SK-N-SH treated with all-trans-retinoic acid at 6 μM for 48 hours (cell line): Measurements from ENCODE around the gene PON2.

Experiments used
- ATAC-seq: fragments of 200-7000 bp; cut with Tn5 transposase; 3 replicates; pipeline ENCODE4 v1.9.1; 2020; ENCODE audit warnings: mild to moderate bottlenecking, moderate library complexity
- ARNTL ChIP-seq: fragments of 450-650 bp; formaldehyde crosslinking; IDR thresholded peaks from 2 replicates; pipeline ENCODE4 v1.5.0; 2020; ENCODE audit warnings: low read depth, mild to moderate bottlenecking, moderate library complexity, borderline replicate concordance
- BACH2 ChIP-seq: fragments of 250-450 bp; sonication (Bioruptor Pico); IDR thresholded peaks from 2 replicates; pipeline ENCODE4 v1.9.0; 2021; ENCODE audit warnings: mild to moderate bottlenecking, borderline replicate concordance
- CREB5 ChIP-seq: fragments of 250-450 bp; sonication (Bioruptor Pico); IDR thresholded peaks from 2 replicates; pipeline ENCODE4 v1.5.1; 2020; ENCODE audit warnings: low read depth, mild to moderate bottlenecking, moderate library complexity
- CSDC2 ChIP-seq: fragments of 250-450 bp; sonication (Bioruptor Pico); IDR thresholded peaks from 2 replicates; pipeline ENCODE4 v1.5.0; 2020; ENCODE audit warnings: mild to moderate bottlenecking, moderate library complexity
- CSRNP3 ChIP-seq: fragments of 250-450 bp; sonication (Bioruptor Pico); IDR thresholded peaks from 2 replicates; pipeline ENCODE4 v1.5.1; 2021; ENCODE audit warnings: mild to moderate bottlenecking, moderate library complexity
- ESRRG ChIP-seq: fragments of 250-450 bp; sonication (Bioruptor Pico); IDR thresholded peaks from 2 replicates; pipeline ENCODE4 v1.6.1; 2021; ENCODE audit warnings: mild to moderate bottlenecking
- ISL1 ChIP-seq: fragments of 250-450 bp; sonication (Bioruptor Pico); IDR thresholded peaks from 2 replicates; pipeline ENCODE4 v2.1.2; 2022; ENCODE audit warnings: mild to moderate bottlenecking, moderate library complexity
- OSR1 ChIP-seq: fragments of 250-450 bp; sonication (Bioruptor Pico); IDR thresholded peaks from 2 replicates; pipeline ENCODE4 v1.8.0; 2022; ENCODE audit warnings: moderate library complexity, mild to moderate bottlenecking, inconsistent platforms
- PATZ1 ChIP-seq: fragments of 250-450 bp; sonication (Bioruptor Pico); IDR thresholded peaks from 2 replicates; pipeline ENCODE4 v1.8.0; 2020; ENCODE audit warnings: mild to moderate bottlenecking, moderate library complexity, borderline replicate concordance
- PPARA ChIP-seq: fragments of 250-450 bp; sonication (Bioruptor Pico); IDR thresholded peaks from 2 replicates; pipeline ENCODE4 v1.5.0; 2020; ENCODE audit warnings: mild to moderate bottlenecking, borderline replicate concordance
- RARB ChIP-seq: fragments of 250-450 bp; sonication (Bioruptor Pico); IDR thresholded peaks from 2 replicates; pipeline ENCODE4 v1.8.0; 2021; ENCODE audit warnings: mild to moderate bottlenecking, moderate library complexity
- TCF4 ChIP-seq: fragments of 250-450 bp; sonication (Bioruptor Pico); IDR thresholded peaks from 2 replicates; pipeline ENCODE4 v1.8.0; 2021; ENCODE audit warnings: mild to moderate bottlenecking, moderate library complexity, borderline replicate concordance
- TOX ChIP-seq: fragments of 250-450 bp; sonication (Bioruptor Pico); IDR thresholded peaks from 2 replicates; pipeline ENCODE4 v1.8.0; 2021; ENCODE audit warnings: mild to moderate bottlenecking, moderate library complexity, borderline replicate concordance
- ZC3H10 ChIP-seq: fragments of 250-450 bp; sonication (Bioruptor Pico); IDR thresholded peaks from 2 replicates; pipeline ENCODE4 v1.5.1; 2021; ENCODE audit warnings: mild to moderate bottlenecking, moderate library complexity
- ZFP3 ChIP-seq: fragments of 250-450 bp; sonication (Bioruptor Pico); IDR thresholded peaks from 2 replicates; pipeline ENCODE4 v1.5.0; 2020; ENCODE audit warnings: mild to moderate bottlenecking, moderate library complexity
- ZFP30 ChIP-seq: fragments of 450-650 bp; formaldehyde crosslinking; IDR thresholded peaks from 2 replicates; pipeline ENCODE4 v1.5.0; 2022; ENCODE audit warnings: mild to moderate bottlenecking, moderate library complexity
- ZNF565 ChIP-seq: fragments of 450-650 bp; formaldehyde crosslinking; conservative IDR thresholded peaks from 2 replicates; pipeline ENCODE4 v1.5.0; 2020; ENCODE audit warnings: low read depth, mild to moderate bottlenecking, moderate library complexity
- ZNF70 ChIP-seq: fragments of 450-650 bp; formaldehyde crosslinking; IDR thresholded peaks from 2 replicates; pipeline ENCODE4 v1.5.0; 2020; ENCODE audit warnings: mild to moderate bottlenecking, moderate library complexity
- ZNF8 ChIP-seq: fragments of 450-650 bp; formaldehyde crosslinking; IDR thresholded peaks from 2 replicates; pipeline ENCODE4 v1.5.0; 2020; ENCODE audit warnings: mild to moderate bottlenecking, moderate library complexity
- TF ChIP-seq, protein P1 (sequence below): fragments of 250-450 bp; sonication (Bioruptor Pico); IDR thresholded peaks from 2 replicates; pipeline ENCODE4 v1.5.0; 2020; ENCODE audit warnings: mild to moderate bottlenecking, moderate library complexity
- TF ChIP-seq, protein P2 (sequence below): fragments of 250-450 bp; sonication (Bioruptor Pico); IDR thresholded peaks from 2 replicates; pipeline ENCODE4 v1.8.0; 2021; ENCODE audit warnings: low read depth, mild to moderate bottlenecking, moderate library complexity, borderline replicate concordance

The PON2 gene

DNA sequence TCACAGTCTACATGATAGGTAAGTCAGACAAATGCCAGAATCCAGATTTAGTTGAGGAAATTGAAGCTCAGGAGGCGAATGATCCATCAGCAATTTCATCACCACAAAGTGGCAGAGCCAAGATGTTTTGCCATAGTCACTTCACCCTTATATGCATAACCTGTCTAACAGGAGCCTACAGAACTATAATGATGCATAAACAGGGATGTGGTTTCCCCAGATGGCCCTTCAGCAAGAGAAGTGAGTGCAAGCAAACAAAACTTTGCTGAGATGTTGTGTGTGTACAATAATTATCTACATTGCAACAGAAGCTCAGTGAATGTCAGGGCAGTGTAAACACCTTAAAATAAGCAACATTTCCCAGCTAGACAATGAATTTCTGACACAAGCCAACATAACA lies 67.2 kb downstream of the PON2 start:
- no peak for ATAC-seq
- TF ChIP-seq, protein P1, sequence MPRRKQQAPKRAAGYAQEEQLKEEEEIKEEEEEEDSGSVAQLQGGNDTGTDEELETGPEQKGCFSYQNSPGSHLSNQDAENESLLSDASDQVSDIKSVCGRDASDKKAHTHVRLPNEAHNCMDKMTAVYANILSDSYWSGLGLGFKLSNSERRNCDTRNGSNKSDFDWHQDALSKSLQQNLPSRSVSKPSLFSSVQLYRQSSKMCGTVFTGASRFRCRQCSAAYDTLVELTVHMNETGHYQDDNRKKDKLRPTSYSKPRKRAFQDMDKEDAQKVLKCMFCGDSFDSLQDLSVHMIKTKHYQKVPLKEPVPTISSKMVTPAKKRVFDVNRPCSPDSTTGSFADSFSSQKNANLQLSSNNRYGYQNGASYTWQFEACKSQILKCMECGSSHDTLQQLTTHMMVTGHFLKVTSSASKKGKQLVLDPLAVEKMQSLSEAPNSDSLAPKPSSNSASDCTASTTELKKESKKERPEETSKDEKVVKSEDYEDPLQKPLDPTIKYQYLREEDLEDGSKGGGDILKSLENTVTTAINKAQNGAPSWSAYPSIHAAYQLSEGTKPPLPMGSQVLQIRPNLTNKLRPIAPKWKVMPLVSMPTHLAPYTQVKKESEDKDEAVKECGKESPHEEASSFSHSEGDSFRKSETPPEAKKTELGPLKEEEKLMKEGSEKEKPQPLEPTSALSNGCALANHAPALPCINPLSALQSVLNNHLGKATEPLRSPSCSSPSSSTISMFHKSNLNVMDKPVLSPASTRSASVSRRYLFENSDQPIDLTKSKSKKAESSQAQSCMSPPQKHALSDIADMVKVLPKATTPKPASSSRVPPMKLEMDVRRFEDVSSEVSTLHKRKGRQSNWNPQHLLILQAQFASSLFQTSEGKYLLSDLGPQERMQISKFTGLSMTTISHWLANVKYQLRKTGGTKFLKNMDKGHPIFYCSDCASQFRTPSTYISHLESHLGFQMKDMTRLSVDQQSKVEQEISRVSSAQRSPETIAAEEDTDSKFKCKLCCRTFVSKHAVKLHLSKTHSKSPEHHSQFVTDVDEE (CRISPR knock-in tag), result no peak
- TF ChIP-seq ZC3H10 (CRISPR knock-in tag) (no peak), ZNF70 (CRISPR knock-in tag) (no peak), TCF4 (CRISPR knock-in tag) (no peak), PATZ1 (CRISPR knock-in tag) (no peak), ZNF8 (CRISPR knock-in tag) (no peak), ESRRG (CRISPR knock-in tag) (no peak), ISL1 (CRISPR knock-in tag) (no peak), OSR1 (CRISPR knock-in tag) (no peak), ZFP30 (no peak), ZFP3 (no peak), BACH2 (CRISPR knock-in tag) (no peak), RARB (CRISPR knock-in tag) (no peak), PPARA (CRISPR knock-in tag) (no peak), ARNTL (CRISPR knock-in tag) (no peak), ZNF565 (no peak), CSRNP3 (CRISPR knock-in tag) (no peak), CSDC2 (CRISPR knock-in tag) (no peak), CREB5 (CRISPR knock-in tag) (no peak)
- TF ChIP-seq, protein P2, sequence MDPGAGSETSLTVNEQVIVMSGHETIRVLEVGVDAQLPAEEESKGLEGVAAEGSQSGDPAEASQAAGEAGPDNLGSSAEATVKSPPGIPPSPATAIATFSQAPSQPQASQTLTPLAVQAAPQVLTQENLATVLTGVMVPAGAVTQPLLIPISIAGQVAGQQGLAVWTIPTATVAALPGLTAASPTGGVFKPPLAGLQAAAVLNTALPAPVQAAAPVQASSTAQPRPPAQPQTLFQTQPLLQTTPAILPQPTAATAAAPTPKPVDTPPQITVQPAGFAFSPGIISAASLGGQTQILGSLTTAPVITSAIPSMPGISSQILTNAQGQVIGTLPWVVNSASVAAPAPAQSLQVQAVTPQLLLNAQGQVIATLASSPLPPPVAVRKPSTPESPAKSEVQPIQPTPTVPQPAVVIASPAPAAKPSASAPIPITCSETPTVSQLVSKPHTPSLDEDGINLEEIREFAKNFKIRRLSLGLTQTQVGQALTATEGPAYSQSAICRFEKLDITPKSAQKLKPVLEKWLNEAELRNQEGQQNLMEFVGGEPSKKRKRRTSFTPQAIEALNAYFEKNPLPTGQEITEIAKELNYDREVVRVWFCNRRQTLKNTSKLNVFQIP (CRISPR knock-in tag), result no peak

DNA sequence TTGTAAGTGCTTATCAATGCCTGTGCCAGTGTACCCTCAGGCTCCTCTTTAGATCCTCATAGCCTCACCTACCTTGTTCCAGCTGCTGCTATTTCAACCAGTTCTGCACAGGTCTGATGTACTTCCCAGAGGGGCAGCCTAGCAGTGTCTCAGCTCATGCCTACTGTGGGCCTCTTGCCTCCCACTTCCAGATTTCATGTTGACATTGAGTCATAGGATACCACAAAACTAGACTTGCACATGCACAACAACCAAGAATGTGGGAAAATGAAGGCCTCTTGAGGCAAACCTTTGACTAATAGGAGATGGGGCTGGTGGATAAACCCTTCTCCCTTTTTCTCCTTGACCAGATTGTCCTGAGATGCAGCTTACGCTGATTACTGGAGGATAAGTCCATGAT lies 69.7 kb downstream of the PON2 start:
- no peak for ATAC-seq
- TF ChIP-seq BACH2 (CRISPR knock-in tag), result no peak
- no peak for TF ChIP-seq PATZ1 (CRISPR knock-in tag)
- no peak for TF ChIP-seq OSR1 (CRISPR knock-in tag)
- TF ChIP-seq ZC3H10 (CRISPR knock-in tag), result no peak
- TF ChIP-seq ZNF8 (CRISPR knock-in tag), result no peak
- TF ChIP-seq PPARA (CRISPR knock-in tag), result no peak
- TF ChIP-seq RARB (CRISPR knock-in tag), result no peak
- no peak for TF ChIP-seq CSRNP3 (CRISPR knock-in tag)
- no peak for TF ChIP-seq ZNF70 (CRISPR knock-in tag)
- TF ChIP-seq, protein P2 (CRISPR knock-in tag), result no peak
- TF ChIP-seq TCF4 (CRISPR knock-in tag), result no peak
- TF ChIP-seq TOX (CRISPR knock-in tag), result no peak
- TF ChIP-seq ZFP3, result no peak
- TF ChIP-seq ZNF565, result no peak
- no peak for TF ChIP-seq ISL1 (CRISPR knock-in tag)
- no peak for TF ChIP-seq CREB5 (CRISPR knock-in tag)
